ENCODE results near the gene ACADVL.
A peak's percentile ranks its signal among the peaks of the same experiment; 100 is the strongest.

The ACADVL gene

GRCh38 chr17:7218758-7219157, 980 bp upstream of the ACADVL start:
- peaks cover 65% of the 10 kb centered on the region for H3K4me1 ChIP-seq (ENCODE audit: control insufficient read depth, low read length)
- no peaks in the 10 kb centered on the region for H3K9me2 ChIP-seq (replicated peaks; ENCODE audit: control insufficient read depth, low read length)
- H3K4me3 ChIP-seq (ENCODE audit: low read length), result peak overlapping the region; percentile 73
- H3K27ac ChIP-seq (ENCODE audit: low read depth, low read length), result peak overlapping the region; percentile 43; the same call in 1 of the 2 replicates
- H3K27me3 ChIP-seq (ENCODE audit: control insufficient read depth, low read length), result no peaks in the 10 kb centered on the region
- no peaks in the 10 kb centered on the region for H3K9me3 ChIP-seq (ENCODE audit: control insufficient read depth, insufficient read depth, low read length)
- peaks cover 26% of the 10 kb centered on the region for H3K79me2 ChIP-seq (ENCODE audit: control insufficient read depth, low read length)
- peaks cover 5% of the 10 kb centered on the region; the same call in 1 of the 2 replicates for H4K20me1 ChIP-seq (ENCODE audit: control insufficient read depth, insufficient read depth, low read depth, low read length)
- TF ChIP-seq CTCF (IDR thresholded peaks at IDR 0.05; ENCODE audit: low read depth, low read length, poor library complexity, severe bottlenecking) (no peak), EZH2phosphoT487 (IDR thresholded peaks at IDR 0.05; ENCODE audit: borderline replicate concordance, low read length) (no peak)
- peaks cover 17% of the 10 kb centered on the region for H3F3A ChIP-seq (ENCODE audit: control insufficient read depth, insufficient read depth)
- peaks cover 31% of the 10 kb centered on the region for H3K36me3 ChIP-seq (ENCODE audit: control insufficient read depth, low read length)
- H3K4me2 ChIP-seq (ENCODE audit: low read length), result peak overlapping the region; percentile 82

GRCh38 chr17:7219229-7219811, 418 bp upstream of the ACADVL start:
- Histone ChIP-seq H4K20me1 (ENCODE audit: control insufficient read depth, insufficient read depth, low read depth, low read length) (peaks cover 5% of the 10 kb centered on the region; the same call in 1 of the 2 replicates), H3K79me2 (ENCODE audit: control insufficient read depth, low read length) (peaks cover 26% of the 10 kb centered on the region), H3K36me3 (ENCODE audit: control insufficient read depth, low read length) (peaks cover 37% of the 10 kb centered on the region), H3K27me3 (ENCODE audit: control insufficient read depth, low read length) (no peaks in the 10 kb centered on the region), H3K4me3 (ENCODE audit: low read length) (peak overlapping the region; percentile 73), H3K4me1 (ENCODE audit: control insufficient read depth, low read length) (peaks cover 61% of the 10 kb centered on the region), H3K9me3 (ENCODE audit: control insufficient read depth, insufficient read depth, low read length) (no peaks in the 10 kb centered on the region), H3K27ac (ENCODE audit: low read depth, low read length) (peak overlapping the region; percentile 43), H3K4me2 (ENCODE audit: low read length) (peak overlapping the region; percentile 82), H3F3A (ENCODE audit: control insufficient read depth, insufficient read depth) (peaks cover 17% of the 10 kb centered on the region), H3K9me2 (replicated peaks; ENCODE audit: control insufficient read depth, low read length) (no peaks in the 10 kb centered on the region)
- no peak for TF ChIP-seq CTCF (IDR thresholded peaks at IDR 0.05; ENCODE audit: low read depth, low read length, poor library complexity, severe bottlenecking)
- no peak for TF ChIP-seq EZH2phosphoT487 (IDR thresholded peaks at IDR 0.05; ENCODE audit: borderline replicate concordance, low read length)

- H3K79me2 ChIP-seq (ENCODE audit: control insufficient read depth, low read length), result peaks cover 23% of the 10 kb centered on the region
- TF ChIP-seq CTCF (IDR thresholded peaks at IDR 0.05; ENCODE audit: low read depth, low read length, poor library complexity, severe bottlenecking) (peak; percentile 58), EZH2phosphoT487 (IDR thresholded peaks at IDR 0.05; ENCODE audit: borderline replicate concordance, low read length) (no peak)
Observed at GRCh38 chr17:7220593-7221277, 997 bp downstream of the ACADVL start.

More at GRCh38 chr17:7220593-7221277, 997 bp downstream of the ACADVL start:
- Histone ChIP-seq H4K20me1 (ENCODE audit: control insufficient read depth, insufficient read depth, low read depth, low read length) (peaks cover 5% of the 10 kb centered on the region; the same call in 1 of the 2 replicates), H3K9me2 (replicated peaks; ENCODE audit: control insufficient read depth, low read length) (no peaks in the 10 kb centered on the region), H3K9me3 (ENCODE audit: control insufficient read depth, insufficient read depth, low read length) (no peaks in the 10 kb centered on the region), H3K36me3 (ENCODE audit: control insufficient read depth, low read length) (peaks cover 48% of the 10 kb centered on the region), H3K27me3 (ENCODE audit: control insufficient read depth, low read length) (no peaks in the 10 kb centered on the region), H3K27ac (ENCODE audit: low read depth, low read length) (peak overlapping the region; percentile 43), H3F3A (ENCODE audit: control insufficient read depth, insufficient read depth) (peaks cover 17% of the 10 kb centered on the region), H3K4me3 (ENCODE audit: low read length) (peak overlapping the region; percentile 73), H3K4me1 (ENCODE audit: control insufficient read depth, low read length) (peaks cover 50% of the 10 kb centered on the region), H3K4me2 (ENCODE audit: low read length) (peak overlapping the region; percentile 82)

Measured in DOHH2 (cell line).